ENCODE measurements around the gene MYOCOS.
A peak's percentile ranks its signal among the peaks of the same experiment; 100 is the strongest.
"Not testable (repeated sequence)": the region's sequence is repeated elsewhere in the genome, so short reads cannot be mapped to it uniquely, and the experiment has no call there.

MYOCOS gene

GRCh38 chr1:171627020-171627419 is 5.0 kb downstream of the MYOCOS start:
- DNase-seq: no peak

- no peak for DNase-seq
These were observed 6.2 kb downstream of the MYOCOS start for GRCh38 chr1:171628225-171628624.

- no peak for DNase-seq
These were observed 13.6 kb downstream of the MYOCOS start for GRCh38 chr1:171635661-171636060.

GRCh38 chr1:171636141-171636540 is 14.1 kb downstream of the MYOCOS start:
- DNase-seq: no peak

GRCh38 chr1:171637928-171638576 is 16.0 kb downstream of the MYOCOS start:
- no peak for DNase-seq

- DNase-seq: no peak
These were observed 18.2 kb downstream of the MYOCOS start for GRCh38 chr1:171640225-171640624.

GRCh38 chr1:171641076-171641864 is 19.2 kb downstream of the MYOCOS start:
- no peak for DNase-seq

GRCh38 chr1:171642197-171642596 is 20.2 kb downstream of the MYOCOS start:
- no peak for DNase-seq

GRCh38 chr1:171643156-171643555 is 21.1 kb downstream of the MYOCOS start:
- no peak for DNase-seq

GRCh38 chr1:171644805-171645483 is 22.9 kb downstream of the MYOCOS start:
- DNase-seq: peak; percentile 67

GRCh38 chr1:171645553-171646248 is 23.7 kb downstream of the MYOCOS start:
- DNase-seq: no peak

GRCh38 chr1:171646249-171646560 is 24.2 kb downstream of the MYOCOS start:
- no peak for DNase-seq

- DNase-seq: no peak
These were observed 30.3 kb downstream of the MYOCOS start, which contains the start of gene MYOC for GRCh38 chr1:171652234-171652822. TSS of gene MYOC (minus strand) at chr1:171652688. CDS start at chr1:171652611, 77 bp downstream.

GRCh38 chr1:171653796-171654195 is 31.8 kb downstream of the MYOCOS start:
- DNase-seq: no peak

- DNase-seq: no peak
These were observed 32.3 kb downstream of the MYOCOS start for GRCh38 chr1:171654201-171654941.

GRCh38 chr1:171654942-171655745 is 33.1 kb downstream of the MYOCOS start:
- peak; percentile 57 for DNase-seq

GRCh38 chr1:171655746-171656116 is 33.7 kb downstream of the MYOCOS start:
- DNase-seq: no peak

- not testable (repeated sequence) for DNase-seq
These were observed 34.2 kb downstream of the MYOCOS start for GRCh38 chr1:171656206-171656605.

GRCh38 chr1:171661076-171661650 is 39.1 kb downstream of the MYOCOS start:
- DNase-seq: no peak

- DNase-seq: no peak
These were observed 41.2 kb downstream of the MYOCOS start for GRCh38 chr1:171663036-171663853.
